IMR-90 (cell line): ENCODE results near the gene GPR180.

ENCODE experiments used
- CEBPB ChIP-seq: IDR thresholded peaks from 2 replicates; pipeline ENCODE4 v1.6.1; 2012; ENCODE audit warnings: low read depth, low read length, improper control_type of control experiment
- CTCF ChIP-seq: conservative IDR thresholded peaks from 2 replicates; pipeline ENCODE4 v1.5.1; 2012; ENCODE audit warnings: mild to moderate bottlenecking, low read depth, low read length, improper control_type of control experiment
- MXI1 ChIP-seq: IDR thresholded peaks from 2 replicates; pipeline ENCODE4 v1.6.1; 2012; ENCODE audit warnings: low read depth, mild to moderate bottlenecking, low read length, moderate library complexity, borderline replicate concordance
- POLR2A ChIP-seq: IDR thresholded peaks from 2 replicates; pipeline ENCODE4 v1.6.1; 2012; ENCODE audit warnings: mild to moderate bottlenecking, low read depth, low read length
- RAD21 ChIP-seq: IDR thresholded peaks from 2 replicates; pipeline ENCODE4 v1.6.1; 2012; ENCODE audit warnings: low read length, improper control_type of control experiment
- RCOR1 ChIP-seq: IDR thresholded peaks from 2 replicates; pipeline ENCODE4 v1.6.1; 2012; ENCODE audit warnings: mild to moderate bottlenecking, low read length, improper control_type of control experiment; ENCODE audit not compliant: insufficient replicate concordance
- RFX5 ChIP-seq: IDR thresholded peaks from 2 replicates; pipeline ENCODE4 v1.8.0; 2012; ENCODE audit warnings: low read depth, mild to moderate bottlenecking, low read length, moderate library complexity

GRCh38 chr13:94588541-94588940, 13.1 kb upstream of the GPR180 start:
- no peak for TF ChIP-seq POLR2A
- no peak for TF ChIP-seq RFX5
- no peak for TF ChIP-seq CTCF
- TF ChIP-seq MXI1, result no peak
- no peak for TF ChIP-seq RAD21
- no peak for TF ChIP-seq RCOR1
- no peak for TF ChIP-seq CEBPB
